Pancreas (tissue), 10 donors: ENCODE data around the gene CDV3. TPM values are rescaled to one million over a fixed set of nuclear protein-coding genes. Genes with fewer than 3 reads are reported as not detected.

ENCODE experiments used
- ATAC-seq, 4 donors: fragments of 200-7000 bp; cut with Tn5 transposase; one replicate each; pipeline versions ENCODE4 v1.8.0 to v1.9.1; 2020; ENCODE audit warnings: mild to moderate bottlenecking in 4 of 4, moderate library complexity in 4 of 4
- DNase-seq, 6 donors: peaks; one replicate each; pipeline ENCODE4 v3.0.0-alpha.2; 2020
- FAIRE-seq: peaks from 2 replicates; lab custom pipeline; 2012; peaks lifted over from hg19 to GRCh38; lab: Jason Lieb, UNC
- H3K27ac ChIP-seq, 4 donors: fragments of 200-600 bp; sonication (generic); 1 replicate in 3 of 4; 2 replicates in 1 of 4; pipeline versions ENCODE4 v1.5.0 to v1.8.0; 2020
- H3K27me3 ChIP-seq, 4 donors: fragments of 200-600 bp; one replicate each; pipeline ENCODE4 v1.8.0; 2021
- H3K36me3 ChIP-seq, 3 donors: fragments of 200-600 bp; sonication (generic) in 1 of 3; one replicate each; pipeline versions ENCODE4 v1.5.0 to v1.8.0; 2020 to 2021
- H3K4me1 ChIP-seq, 3 donors: fragments of 200-600 bp; one replicate each; pipeline ENCODE4 v1.8.0; 2021
- H3K4me3 ChIP-seq, 4 donors: fragments of 200-600 bp; sonication (generic) in 2 of 4; one replicate each; pipeline versions ENCODE4 v1.5.0 to v1.8.0; 2020 to 2021
- H3K9me3 ChIP-seq, 4 donors: fragments of 200-600 bp; one replicate each; pipeline ENCODE4 v1.8.0; 2021
- WGBS, 2 donors: extraction: QIAGEN DNeasy Blood & Tissue Kit; methylation state at CpG; one replicate each; pipeline ENCODE4 v1.1.7; 2013; 5-methylcytosine and 5-hydroxymethylcytosine counted together
- intact Hi-C, 3 donors: fragments of 100-400 bp; cut with DNase I; formaldehyde crosslinking; loops; one replicate each; pipeline versions ENCODE4 v1.11.1 to v1.14.2; 2022
- polyA plus RNA-seq, 2 donors: library from polyadenylated mRNA; stranded (reverse); fragments of 200-250 nt; gene quantifications; one replicate each; pipeline ENCODE4 v1.2.3, GENCODE V29; 2013
- total RNA-seq, 6 donors: library from RNA; stranded (reverse); fragmentation: NEBNext Ultra II Directional in 4 of 6; extraction: Animal tissue kit (Norgen Biotek cat#: 25700) in 4 of 6; gene quantifications; one replicate each; pipeline versions ENCODE4 v1.2.1 to v1.2.4, GENCODE V29; 2021 to 2023
- TF ChIP-seq, protein P1 (sequence below), 4 donors: fragments of 200-600 bp; sonication (generic) in 3 of 4; IDR thresholded peaks; one replicate each; pipeline versions ENCODE4 v1.5.0 to v1.8.0; 2021; ENCODE audit warnings: antibody characterized with exemption in 4 of 4
- donor health status: healthy with polysubstance abuse.
- donor health status: DM: no; HTN: no; CAD: no; lungs with moderate emphysema.
- donor health status: DM: no; HTN: no; CAD: no.
- donor health status: control.
- donor health status: control.
- donor health status: Bipolar disorder and iron deficiency.
- donor health status: DM: yes; HTN: yes; CAD: no.
- donor health status: DM: no; HTN: no; CAD: no.
- donor health status: DM: no; HTN: no; CAD: no.
- donor health status: DM: yes; HTN: yes; CAD: no.

The CDV3 gene
- total and polyA plus RNA-seq, 8 donors, result 27.6 to 92.9 (median 74.7) TPM

- H3K4me3 ChIP-seq, result no peak overlapping the region
- TF ChIP-seq, protein P1, sequence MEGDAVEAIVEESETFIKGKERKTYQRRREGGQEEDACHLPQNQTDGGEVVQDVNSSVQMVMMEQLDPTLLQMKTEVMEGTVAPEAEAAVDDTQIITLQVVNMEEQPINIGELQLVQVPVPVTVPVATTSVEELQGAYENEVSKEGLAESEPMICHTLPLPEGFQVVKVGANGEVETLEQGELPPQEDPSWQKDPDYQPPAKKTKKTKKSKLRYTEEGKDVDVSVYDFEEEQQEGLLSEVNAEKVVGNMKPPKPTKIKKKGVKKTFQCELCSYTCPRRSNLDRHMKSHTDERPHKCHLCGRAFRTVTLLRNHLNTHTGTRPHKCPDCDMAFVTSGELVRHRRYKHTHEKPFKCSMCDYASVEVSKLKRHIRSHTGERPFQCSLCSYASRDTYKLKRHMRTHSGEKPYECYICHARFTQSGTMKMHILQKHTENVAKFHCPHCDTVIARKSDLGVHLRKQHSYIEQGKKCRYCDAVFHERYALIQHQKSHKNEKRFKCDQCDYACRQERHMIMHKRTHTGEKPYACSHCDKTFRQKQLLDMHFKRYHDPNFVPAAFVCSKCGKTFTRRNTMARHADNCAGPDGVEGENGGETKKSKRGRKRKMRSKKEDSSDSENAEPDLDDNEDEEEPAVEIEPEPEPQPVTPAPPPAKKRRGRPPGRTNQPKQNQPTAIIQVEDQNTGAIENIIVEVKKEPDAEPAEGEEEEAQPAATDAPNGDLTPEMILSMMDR (IDR thresholded peaks at IDR 0.05), result no peak
- intact Hi-C loops, result no loop called here
- H3K27me3 ChIP-seq, result no peaks in the 10 kb centered on the region
- no peak for DNase-seq
- no peak overlapping the region for H3K27ac ChIP-seq
- H3K9me3 ChIP-seq, result no peaks in the 10 kb centered on the region
- ATAC-seq, result no peak
- no peaks in the 10 kb centered on the region for H3K36me3 ChIP-seq
- 82 to 89% methylated on average over 1 of the region's 1 CpG for WGBS, 2 donors
- no peak for FAIRE-seq
- H3K4me1 ChIP-seq, result no peaks in the 10 kb centered on the region
Measured at GRCh38 chr3:133595341-133595740, 21.9 kb downstream of the CDV3 start.

GRCh38 chr3:133598405-133598804 lies 24.9 kb downstream of the CDV3 start:
- H3K9me3 ChIP-seq, result no peaks in the 10 kb centered on the region
- intact Hi-C loops, result no loop called here
- H3K27me3 ChIP-seq, result no peaks in the 10 kb centered on the region
- H3K36me3 ChIP-seq, result no peaks in the 10 kb centered on the region
- TF ChIP-seq, protein P1 (IDR thresholded peaks at IDR 0.05), result no peak
- ATAC-seq, result no peak
- H3K27ac ChIP-seq, result no peak overlapping the region
- peaks cover 0 to 1% (median 0%) of the 10 kb centered on the region in 3 donors for H3K4me1 ChIP-seq
- H3K4me3 ChIP-seq, result no peak overlapping the region
- FAIRE-seq, result no peak
- DNase-seq, result no peak
- 84 to 90% methylated on average over 3 of the region's 3 CpGs for WGBS, 2 donors

- no peak for FAIRE-seq
Measured at GRCh38 chr3:133599280-133599679, 25.8 kb downstream of the CDV3 start.

DNA sequence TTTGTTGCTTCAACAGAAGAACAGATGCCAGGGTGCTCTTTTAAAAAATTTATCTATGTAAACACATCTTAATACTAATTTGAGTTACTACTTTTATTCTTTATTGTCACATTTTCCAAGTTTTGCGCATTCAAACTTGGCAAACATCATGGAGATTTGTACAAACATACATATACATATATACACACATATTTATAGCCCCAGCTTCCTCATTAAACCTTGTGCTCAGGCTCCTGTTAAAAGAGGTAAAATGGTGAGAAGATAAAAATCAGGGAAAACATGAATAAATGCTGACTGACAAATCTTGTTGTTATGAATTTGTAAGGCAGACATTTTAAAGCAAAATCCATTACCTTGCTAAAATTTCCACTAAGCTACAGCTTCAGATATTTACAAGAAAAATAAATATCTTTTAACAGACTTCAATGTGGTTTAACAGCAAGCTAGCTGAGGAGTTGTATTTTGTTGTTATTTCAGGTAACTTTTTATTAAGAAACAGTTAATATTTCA lies 27.1 kb downstream of the CDV3 start:
- WGBS, 2 donors, result 95 to 98% methylated on average over 1 of the region's 1 CpG
- Histone ChIP-seq H3K27ac (no peak overlapping the region), H3K27me3 (no peaks in the 10 kb centered on the region), H3K9me3 (no peaks in the 10 kb centered on the region), H3K36me3 (no peaks in the 10 kb centered on the region), H3K4me1 (peaks cover 0 to 4% (median 0%) of the 10 kb centered on the region in 3 donors), H3K4me3 (no peak overlapping the region)
- no peak for FAIRE-seq
- TF ChIP-seq, protein P1 (IDR thresholded peaks at IDR 0.05), result no peak
- intact Hi-C loops, result no loop called here
- no peak for DNase-seq
- no peak for ATAC-seq

More at GRCh38 chr3:133599280-133599679, 25.8 kb downstream of the CDV3 start:
- DNase-seq (no peak), ATAC-seq (no peak)
- Histone ChIP-seq H3K27ac (no peak overlapping the region), H3K9me3 (no peaks in the 10 kb centered on the region), H3K36me3 (no peaks in the 10 kb centered on the region), H3K27me3 (no peaks in the 10 kb centered on the region), H3K4me3 (no peak overlapping the region), H3K4me1 (peaks cover 0 to 4% (median 0%) of the 10 kb centered on the region in 3 donors)
- 90 to 94% methylated on average over 2 of the region's 2 CpGs for WGBS, 2 donors
- intact Hi-C loops, result no loop called here
- TF ChIP-seq, protein P1 (IDR thresholded peaks at IDR 0.05), result no peak

- intact Hi-C loops, result no loop called here
- TF ChIP-seq, protein P1 (IDR thresholded peaks at IDR 0.05), result no peak
- DNase-seq, result no peak
- H3K4me1 ChIP-seq, result peaks cover 0 to 4% (median 0%) of the 10 kb centered on the region in 3 donors
- peak in 2 of 4 donors; percentile 42 to 53 for ATAC-seq
- no peak overlapping the region for H3K4me3 ChIP-seq
- WGBS, 2 donors, result 41 to 43% methylated on average over 1 of the region's 1 CpG
- peaks cover 0 to 25% (median 0%) of the 10 kb centered on the region in 3 donors for H3K36me3 ChIP-seq
- H3K9me3 ChIP-seq, result no peaks in the 10 kb centered on the region
- H3K27ac ChIP-seq, result no peak overlapping the region
- no peaks in the 10 kb centered on the region for H3K27me3 ChIP-seq
- no peak for FAIRE-seq
Measured at GRCh38 chr3:133606342-133606741, 32.9 kb downstream of the CDV3 start.
